Activated T-helper 1 cell treated with anti-CD3 and anti-CD28 coated beads, Interleukin-12 subunit alpha, Interleukin-12 subunit beta, Interleukin-2, Interleukin-4 antibody, amounts not matched to agents 30 ng/mL and 10 ng/mL and 1 ng/mL, durations not matched to agents 14 hours and 24 hours and 36 hours (primary cell): ENCODE data around the gene ATAD1. TPM values are rescaled to one million over a fixed set of nuclear protein-coding genes. Genes with fewer than 3 reads are reported as not detected.

ENCODE experiments used
- DNase-seq: peaks from one replicate; pipeline ENCODE4 v3.0.0; 2021; ENCODE audit warnings: low spot score
- H3K27ac Mint-ChIP-seq: one replicate; pipeline ENCODE4 v1.8.0; 2021; ENCODE audit warnings: mild to moderate bottlenecking, mixed read lengths
- H3K27me3 Mint-ChIP-seq: one replicate; pipeline ENCODE4 v1.8.0; 2022; ENCODE audit warnings: mild to moderate bottlenecking, moderate library complexity, mixed read lengths; ENCODE audit not compliant: insufficient read depth
- H3K36me3 Mint-ChIP-seq: one replicate; pipeline ENCODE4 v1.8.0; 2021; ENCODE audit warnings: low read depth, mixed read lengths
- H3K4me1 Mint-ChIP-seq: one replicate; pipeline ENCODE4 v1.8.0; 2021; ENCODE audit warnings: low read depth, mixed read lengths
- H3K4me3 Mint-ChIP-seq: one replicate; pipeline ENCODE4 v1.8.0; 2021; ENCODE audit warnings: mild to moderate bottlenecking, moderate library complexity, mixed read lengths
- H3K9me3 Mint-ChIP-seq: one replicate; pipeline ENCODE4 v1.8.0; 2021; ENCODE audit warnings: mixed read lengths
- intact Hi-C: fragments of 100-400 bp; cut with micrococcal nuclease; formaldehyde crosslinking; loops from one replicate; pipeline ENCODE4 v1.15.1; 2024
- total RNA-seq: library from RNA; stranded (reverse); gene quantifications from 2 replicates; pipeline ENCODE4 v1.2.3, GENCODE V29; 2022

ATAD1 gene
- total RNA-seq, 1 donor from 2014 or later = 50.1 TPM

- Mint-ChIP-seq H3K27ac (no peak overlapping the region), H3K36me3 (no peaks in the 10 kb centered on the region), H3K4me3 (no peak overlapping the region), H3K27me3 (peaks cover 23% of the 10 kb centered on the region), H3K9me3 (no peaks in the 10 kb centered on the region), H3K4me1 (no peaks in the 10 kb centered on the region)
- intact Hi-C loops = no loop called here
- DNase-seq = no peak
These were observed 111.3 kb downstream of the ATAD1 start for GRCh38 chr10:87706731-87707130.

GRCh38 chr10:87705339-87705738 lies 112.7 kb downstream of the ATAD1 start:
- Mint-ChIP-seq H3K27me3 (peaks cover 21% of the 10 kb centered on the region), H3K4me1 (no peaks in the 10 kb centered on the region), H3K4me3 (no peak overlapping the region), H3K36me3 (no peaks in the 10 kb centered on the region), H3K9me3 (no peaks in the 10 kb centered on the region), H3K27ac (no peak overlapping the region)
- intact Hi-C loops = no loop called here
- DNase-seq = no peak

DNA sequence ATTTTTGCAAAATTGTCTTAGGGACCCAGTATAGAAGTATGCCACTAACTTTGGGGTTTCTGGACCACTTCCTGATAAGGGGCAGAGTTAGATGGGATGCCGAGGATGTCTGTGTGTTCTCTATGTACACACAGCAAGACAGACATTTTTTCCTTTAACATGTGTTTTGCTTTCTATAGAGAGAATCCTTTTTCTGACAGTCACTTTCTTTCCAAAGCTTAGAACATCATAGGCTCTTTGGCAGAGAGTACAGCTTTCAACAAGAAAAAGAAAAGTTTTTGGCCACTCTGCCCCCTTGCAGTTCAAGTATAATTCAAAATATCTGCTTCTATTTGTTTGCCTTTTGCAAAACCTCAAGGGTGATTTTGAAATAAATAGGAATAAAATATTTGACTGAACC lies 114.3 kb downstream of the ATAD1 start:
- no peak for DNase-seq
- no peak overlapping the region for H3K4me3 Mint-ChIP-seq
- intact Hi-C loops = no loop called here
- H3K36me3 Mint-ChIP-seq = no peaks in the 10 kb centered on the region
- H3K4me1 Mint-ChIP-seq = no peaks in the 10 kb centered on the region
- no peak overlapping the region for H3K27ac Mint-ChIP-seq
- H3K27me3 Mint-ChIP-seq = peaks cover 21% of the 10 kb centered on the region
- H3K9me3 Mint-ChIP-seq = no peaks in the 10 kb centered on the region

DNA sequence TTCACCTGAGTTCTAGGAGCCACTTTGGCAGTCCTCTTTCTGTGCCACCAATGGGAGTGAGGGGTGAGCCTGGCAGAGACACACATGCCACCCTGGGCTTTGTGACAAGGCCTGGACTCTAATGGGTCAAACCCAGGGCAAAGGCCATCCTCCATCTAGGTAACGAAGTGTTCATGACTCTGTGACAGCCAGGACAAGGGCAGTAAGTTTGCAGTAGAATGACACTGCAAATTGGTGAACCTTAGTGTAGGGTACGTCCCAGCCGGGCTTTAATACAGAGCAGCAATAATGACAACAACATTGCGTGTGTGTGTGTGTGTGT lies 115.1 kb downstream of the ATAD1 start:
- intact Hi-C loops = no loop called here
- no peaks in the 10 kb centered on the region for H3K4me1 Mint-ChIP-seq

GRCh38 chr10:87702260-87702972 lies 115.6 kb downstream of the ATAD1 start:
- DNase-seq = no peak
- intact Hi-C loops = no loop called here
- no peak overlapping the region for H3K27ac Mint-ChIP-seq
- no peak overlapping the region for H3K4me3 Mint-ChIP-seq
- H3K4me1 Mint-ChIP-seq = no peaks in the 10 kb centered on the region
- no peaks in the 10 kb centered on the region for H3K9me3 Mint-ChIP-seq
- no peaks in the 10 kb centered on the region for H3K36me3 Mint-ChIP-seq
- H3K27me3 Mint-ChIP-seq = peaks cover 18% of the 10 kb centered on the region

More for the DNA sequence above, 115.1 kb downstream of the ATAD1 start:
- Mint-ChIP-seq H3K9me3 (no peaks in the 10 kb centered on the region), H3K4me3 (no peak overlapping the region), H3K27me3 (peaks cover 18% of the 10 kb centered on the region), H3K36me3 (no peaks in the 10 kb centered on the region), H3K27ac (no peak overlapping the region)
- no peak for DNase-seq

Other genes starting within 250 kb of the ATAD1 start
- gene PAPSS2, start 158.3 kb downstream of the ATAD1 start, total RNA-seq = 0.07 and 0.21 TPM in 2 replicates
- gene KLLN, start 45.3 kb upstream of the ATAD1 start, total RNA-seq = 0.78 and 0.86 TPM in 2 replicates
- gene PTEN, start 45.4 kb upstream of the ATAD1 start, total RNA-seq = 56.9 and 67.6 TPM in 2 replicates